HG03457 (cell line): ENCODE results near the gene YTHDC1.
"Not testable (repeated sequence)": the region's sequence is repeated elsewhere in the genome, so short reads cannot be mapped to it uniquely, and the experiment has no call there.

ENCODE experiments used
- ATAC-seq: cut with Tn5 transposase; IDR thresholded peaks from one replicate; pipeline ENCODE4 v1.9.1; 2021; ENCODE audit warnings: moderate number of reproducible peaks; ENCODE audit not compliant: unreplicated experiment

The YTHDC1 gene

GRCh38 chr4:68349649-68350360 lies at the start of gene YTHDC1:
YTHDC1 (minus strand) TSS chr4:68350090; CDS start chr4:68349753, 337 bp downstream.
- peak; percentile 96 for ATAC-seq

- ATAC-seq: no peak
Observed at GRCh38 chr4:68399306-68399705, 49.4 kb upstream of the YTHDC1 start.

- ATAC-seq: no peak
Observed at GRCh38 chr4:68396756-68397155, 46.9 kb upstream of the YTHDC1 start.

GRCh38 chr4:68391436-68391835 lies 41.5 kb upstream of the YTHDC1 start:
- ATAC-seq: no peak

- ATAC-seq: no peak
Observed at GRCh38 chr4:68390205-68390935, 40.5 kb upstream of the YTHDC1 start.

GRCh38 chr4:68389386-68389913 lies 39.6 kb upstream of the YTHDC1 start:
- ATAC-seq: not testable (repeated sequence)

GRCh38 chr4:68388347-68388865 lies 38.5 kb upstream of the YTHDC1 start:
- no peak for ATAC-seq

- no peak for ATAC-seq
Observed at GRCh38 chr4:68385267-68385666, 35.4 kb upstream of the YTHDC1 start.

GRCh38 chr4:68383115-68383514 lies 33.2 kb upstream of the YTHDC1 start:
- ATAC-seq: no peak

- no peak for ATAC-seq
Observed at GRCh38 chr4:68378226-68378625, 28.3 kb upstream of the YTHDC1 start.

- ATAC-seq: peak; percentile 90
Observed at GRCh38 chr4:68375667-68376559, 26.0 kb upstream of the YTHDC1 start.

- no peak for ATAC-seq
Observed at GRCh38 chr4:68373513-68373912, 23.6 kb upstream of the YTHDC1 start.

- no peak for ATAC-seq
Observed at GRCh38 chr4:68372588-68372987, 22.7 kb upstream of the YTHDC1 start.

- no peak for ATAC-seq
Observed at GRCh38 chr4:68369142-68369805, 19.4 kb upstream of the YTHDC1 start.

- no peak for ATAC-seq
Observed at GRCh38 chr4:68368691-68369131, 18.8 kb upstream of the YTHDC1 start.

GRCh38 chr4:68367835-68368234 lies 17.9 kb upstream of the YTHDC1 start:
- no peak for ATAC-seq

- no peak for ATAC-seq
Observed at GRCh38 chr4:68366600-68366999, 16.7 kb upstream of the YTHDC1 start.

GRCh38 chr4:68365068-68365467 lies 15.2 kb upstream of the YTHDC1 start:
- no peak for ATAC-seq

- ATAC-seq: no peak
Observed at GRCh38 chr4:68361146-68361589, 11.3 kb upstream of the YTHDC1 start.
